Prostate gland (tissue), 2 donors: ENCODE measurements around the gene CDYL2. TPM values are rescaled to one million over a fixed set of nuclear protein-coding genes. Genes with fewer than 3 reads are reported as not detected.

Experiments
- DNase-seq: peaks from one replicate; pipeline ENCODE4 v3.0.0-alpha.2; 2019; ENCODE audit warnings: low spot score
- H3K27ac ChIP-seq, 2 donors: fragments of 200-600 bp; sonication (generic); 2 replicates each; pipeline ENCODE4 v1.5.1; 2017 to 2019
- H3K27me3 ChIP-seq: fragments of 200-600 bp; sonication (generic); replicated peaks from 2 replicates; pipeline ENCODE4 v1.5.1; 2019; ENCODE audit not compliant: insufficient read depth
- H3K36me3 ChIP-seq, 2 donors: fragments of 200-600 bp; sonication (generic); 1 replicate in 1 of 2; 2 replicates in 1 of 2; pipeline versions ENCODE4 v1.5.1 to v1.8.1; 2017 to 2019
- H3K4me1 ChIP-seq: fragments of 200-600 bp; sonication (generic); replicated peaks from 2 replicates; pipeline ENCODE4 v1.5.1; 2019
- H3K4me3 ChIP-seq, 2 donors: fragments of 200-600 bp; sonication (generic); 2 replicates each; pipeline ENCODE4 v1.5.1; 2017 to 2019
- H3K9me3 ChIP-seq: fragments of 200-600 bp; sonication (generic); 2 replicates; pipeline ENCODE4 v1.5.1; 2017
- POLR2A ChIP-seq: fragments of 450-650 bp; IDR thresholded peaks from one replicate; pipeline ENCODE4 v1.6.1; 2016; ENCODE audit warnings: antibody characterized with exemption, mild to moderate bottlenecking
- POLR2AphosphoS5 ChIP-seq: sonication (generic); formaldehyde crosslinking; IDR thresholded peaks from one replicate; pipeline ENCODE4 v1.6.1; 2017; ENCODE audit warnings: antibody characterized with exemption
- WGBS: methylation state at CpG from one replicate; pipeline ENCODE4 v1.1.5; 2018; 5-methylcytosine and 5-hydroxymethylcytosine counted together
- intact Hi-C: fragments of 100-400 bp; cut with DNase I; formaldehyde crosslinking; loops from one replicate; pipeline ENCODE4 v1.14.2; 2022
- total RNA-seq, 2 donors: library from RNA; depleted of rRNA; stranded (reverse); fragments of >200 nt; gene quantifications; one replicate each; pipeline ENCODE4 v1.1.0, GENCODE V29; 2016
- TF ChIP-seq, protein P1 (sequence below), 4 experiments: fragments of 200-600 bp in 2 of 4; fragments of 450-650 bp in 2 of 4; sonication (generic) in 2 of 4; IDR thresholded peaks; 1 replicate in 3 of 4; 2 replicates in 1 of 4; pipeline ENCODE4 v1.5.1; 2016 to 2019; ENCODE audit warnings: antibody characterized with exemption in 4 of 4, mild to moderate bottlenecking in 2 of 4, moderate library complexity in 2 of 4

Gene CDYL2
- total RNA-seq, 2 donors from 2014 or later, result 42.8 to 63.7 TPM

DNA sequence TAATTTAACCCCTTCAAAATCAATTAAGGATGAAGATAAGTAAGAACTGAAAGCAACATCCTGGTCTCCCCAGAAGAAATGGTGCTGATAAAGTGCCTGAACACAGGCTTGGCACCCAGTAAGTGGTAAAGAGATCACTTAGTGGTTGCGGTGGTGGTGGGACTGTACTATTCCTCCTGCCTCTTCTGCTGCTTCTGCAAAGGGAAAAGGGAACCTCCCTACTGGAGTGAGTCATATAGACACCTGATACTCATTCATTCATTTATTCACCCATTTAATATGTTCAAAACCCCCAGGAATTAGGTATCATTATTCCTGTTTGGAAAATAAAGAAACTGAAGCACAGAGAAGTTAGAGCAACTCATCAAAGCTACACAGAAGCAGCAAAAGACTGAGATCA, 60.6 kb downstream of the CDYL2 start:
- Histone ChIP-seq H3K4me3 (no peak overlapping the region), H3K27me3 (no peaks in the 10 kb centered on the region), H3K36me3 (no peaks in the 10 kb centered on the region), H3K9me3 (no peaks in the 10 kb centered on the region), H3K4me1 (no peaks in the 10 kb centered on the region), H3K27ac (no peak overlapping the region)
- TF ChIP-seq POLR2A, result no peak
- TF ChIP-seq, protein P1, sequence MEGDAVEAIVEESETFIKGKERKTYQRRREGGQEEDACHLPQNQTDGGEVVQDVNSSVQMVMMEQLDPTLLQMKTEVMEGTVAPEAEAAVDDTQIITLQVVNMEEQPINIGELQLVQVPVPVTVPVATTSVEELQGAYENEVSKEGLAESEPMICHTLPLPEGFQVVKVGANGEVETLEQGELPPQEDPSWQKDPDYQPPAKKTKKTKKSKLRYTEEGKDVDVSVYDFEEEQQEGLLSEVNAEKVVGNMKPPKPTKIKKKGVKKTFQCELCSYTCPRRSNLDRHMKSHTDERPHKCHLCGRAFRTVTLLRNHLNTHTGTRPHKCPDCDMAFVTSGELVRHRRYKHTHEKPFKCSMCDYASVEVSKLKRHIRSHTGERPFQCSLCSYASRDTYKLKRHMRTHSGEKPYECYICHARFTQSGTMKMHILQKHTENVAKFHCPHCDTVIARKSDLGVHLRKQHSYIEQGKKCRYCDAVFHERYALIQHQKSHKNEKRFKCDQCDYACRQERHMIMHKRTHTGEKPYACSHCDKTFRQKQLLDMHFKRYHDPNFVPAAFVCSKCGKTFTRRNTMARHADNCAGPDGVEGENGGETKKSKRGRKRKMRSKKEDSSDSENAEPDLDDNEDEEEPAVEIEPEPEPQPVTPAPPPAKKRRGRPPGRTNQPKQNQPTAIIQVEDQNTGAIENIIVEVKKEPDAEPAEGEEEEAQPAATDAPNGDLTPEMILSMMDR (IDR thresholded peaks at IDR 0.05), result no peak
- TF ChIP-seq POLR2AphosphoS5, result no peak
- intact Hi-C loops, result no loop called here
- 96% methylated on average over 1 of the region's 1 CpG for WGBS
- no peak for DNase-seq

DNA sequence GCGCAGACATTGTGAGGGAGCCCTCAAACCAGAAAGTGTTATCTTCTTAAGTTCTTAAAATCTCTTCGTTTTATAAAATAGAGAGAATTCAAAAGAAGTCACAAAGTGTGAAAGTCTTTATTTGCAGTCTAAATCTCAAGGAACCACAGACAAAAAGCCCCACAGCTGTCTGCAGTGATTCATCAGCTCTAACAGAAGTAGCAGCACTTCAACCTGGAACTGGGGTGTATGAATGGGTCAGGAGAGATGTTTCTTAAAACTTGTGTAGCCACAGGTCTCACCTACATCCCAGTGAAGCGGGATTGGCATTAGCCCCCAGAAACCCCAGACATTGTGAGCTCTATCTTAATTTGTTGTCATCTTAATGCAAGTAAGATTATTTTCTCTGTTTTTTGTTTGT, 61.1 kb downstream of the CDYL2 start:
- H3K27ac ChIP-seq, result no peak overlapping the region
- TF ChIP-seq POLR2A (no peak), POLR2AphosphoS5 (no peak)
- TF ChIP-seq, protein P1 (IDR thresholded peaks at IDR 0.05), result no peak
- H3K36me3 ChIP-seq, result no peaks in the 10 kb centered on the region
- no peaks in the 10 kb centered on the region for H3K27me3 ChIP-seq
- DNase-seq, result no peak
- H3K4me1 ChIP-seq, result no peaks in the 10 kb centered on the region
- H3K4me3 ChIP-seq, result no peak overlapping the region
- intact Hi-C loops, result no loop called here
- WGBS, result 99% methylated on average over 3 of the region's 3 CpGs
- H3K9me3 ChIP-seq, result no peaks in the 10 kb centered on the region

DNA sequence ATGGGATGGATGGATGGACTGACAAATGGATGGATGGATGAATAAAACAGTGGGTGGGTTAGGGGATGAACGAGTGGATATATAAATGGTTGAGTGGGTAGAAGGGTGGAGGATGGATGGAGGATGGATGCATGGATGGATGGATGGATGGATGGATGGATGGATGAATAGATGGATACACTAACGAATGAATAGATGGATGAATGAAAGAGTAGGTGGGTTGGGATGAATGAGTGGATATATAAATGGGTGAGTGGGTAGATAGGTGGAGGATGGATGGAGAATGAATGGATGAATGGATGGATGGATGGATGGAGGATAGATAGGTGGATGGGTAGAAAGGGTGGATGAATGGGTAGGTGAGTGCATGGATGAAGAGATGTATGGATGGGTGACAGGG, 62.1 kb downstream of the CDYL2 start:
- no peak for DNase-seq
- Histone ChIP-seq H3K9me3 (no peaks in the 10 kb centered on the region), H3K27me3 (no peaks in the 10 kb centered on the region), H3K27ac (no peak overlapping the region), H3K36me3 (no peaks in the 10 kb centered on the region), H3K4me1 (no peaks in the 10 kb centered on the region), H3K4me3 (no peak overlapping the region)
- TF ChIP-seq, protein P1 (IDR thresholded peaks at IDR 0.05), result no peak
- TF ChIP-seq POLR2AphosphoS5, result no peak
- TF ChIP-seq POLR2A, result no peak
- whole genome bisulfite sequencing, result 88% methylated on average over 2 of the region's 2 CpGs
- intact Hi-C loops, result no loop called here

DNA sequence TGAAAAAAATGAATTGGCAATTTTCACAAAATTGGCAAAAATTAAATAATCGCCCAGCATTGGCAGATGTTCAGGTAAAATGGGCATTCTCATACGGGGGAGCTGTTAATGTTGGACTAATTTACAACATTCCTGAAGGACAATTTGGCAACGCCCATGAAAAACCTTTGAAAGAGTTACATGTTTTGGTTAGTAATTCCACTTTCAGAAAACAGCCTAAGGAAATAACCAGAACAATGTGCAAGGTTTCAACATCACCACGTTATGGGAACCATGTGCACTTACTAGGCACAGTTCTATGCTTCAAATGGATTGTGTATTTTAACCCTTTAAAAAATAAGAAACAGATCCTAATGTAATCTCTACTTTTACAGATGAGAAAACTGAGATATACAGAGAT, 62.7 kb downstream of the CDYL2 start:
- H3K27ac ChIP-seq, result no peak overlapping the region
- no peaks in the 10 kb centered on the region for H3K4me1 ChIP-seq
- intact Hi-C loops, result no loop called here
- H3K27me3 ChIP-seq, result no peaks in the 10 kb centered on the region
- 59% methylated on average over 4 of the region's 4 CpGs for WGBS
- no peaks in the 10 kb centered on the region for H3K9me3 ChIP-seq
- TF ChIP-seq POLR2A, result no peak
- TF ChIP-seq, protein P1 (IDR thresholded peaks at IDR 0.05), result no peak
- no peak for TF ChIP-seq POLR2AphosphoS5
- no peak overlapping the region for H3K4me3 ChIP-seq
- no peak for DNase-seq
- no peaks in the 10 kb centered on the region for H3K36me3 ChIP-seq

DNA sequence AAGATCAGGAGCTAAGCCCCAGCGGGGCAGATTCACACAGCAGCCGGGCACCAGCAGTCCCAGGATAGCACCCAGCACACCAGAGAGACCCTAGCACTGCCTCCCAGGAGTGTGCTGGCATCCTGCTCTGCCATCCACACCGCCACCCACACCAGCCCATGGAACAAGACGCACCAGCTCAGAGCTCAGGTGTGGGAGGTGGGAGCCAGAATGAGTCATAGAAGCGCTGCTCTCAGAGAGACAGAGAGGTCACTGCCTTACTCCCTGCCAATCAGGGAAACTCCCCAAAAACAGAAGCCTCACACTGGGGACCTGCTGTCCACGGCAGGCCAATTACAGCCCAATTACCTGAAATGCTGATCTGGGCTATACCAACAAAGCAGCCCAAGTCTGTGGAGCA, 64.9 kb downstream of the CDYL2 start:
- H3K27ac ChIP-seq, result no peak overlapping the region
- no peaks in the 10 kb centered on the region for H3K4me1 ChIP-seq
- intact Hi-C loops, result no loop called here
- TF ChIP-seq POLR2A (no peak), POLR2AphosphoS5 (no peak)
- TF ChIP-seq, protein P1 (IDR thresholded peaks at IDR 0.05), result no peak
- H3K4me3 ChIP-seq, result no peak overlapping the region
- no peak for DNase-seq
- 96% methylated on average over 6 of the region's 6 CpGs for WGBS
- H3K36me3 ChIP-seq, result no peaks in the 10 kb centered on the region
- no peaks in the 10 kb centered on the region for H3K9me3 ChIP-seq
- H3K27me3 ChIP-seq, result no peaks in the 10 kb centered on the region
